NCI-H1105 treated with DMSO at 0.1 percent for 48 hours (cell line): ENCODE measurements around the gene EFHC1.

Source experiments
- DNase-seq: peaks from one replicate; lab custom pipeline; 2025; lab: John Stamatoyannopoulos, UW

Gene EFHC1

DNA sequence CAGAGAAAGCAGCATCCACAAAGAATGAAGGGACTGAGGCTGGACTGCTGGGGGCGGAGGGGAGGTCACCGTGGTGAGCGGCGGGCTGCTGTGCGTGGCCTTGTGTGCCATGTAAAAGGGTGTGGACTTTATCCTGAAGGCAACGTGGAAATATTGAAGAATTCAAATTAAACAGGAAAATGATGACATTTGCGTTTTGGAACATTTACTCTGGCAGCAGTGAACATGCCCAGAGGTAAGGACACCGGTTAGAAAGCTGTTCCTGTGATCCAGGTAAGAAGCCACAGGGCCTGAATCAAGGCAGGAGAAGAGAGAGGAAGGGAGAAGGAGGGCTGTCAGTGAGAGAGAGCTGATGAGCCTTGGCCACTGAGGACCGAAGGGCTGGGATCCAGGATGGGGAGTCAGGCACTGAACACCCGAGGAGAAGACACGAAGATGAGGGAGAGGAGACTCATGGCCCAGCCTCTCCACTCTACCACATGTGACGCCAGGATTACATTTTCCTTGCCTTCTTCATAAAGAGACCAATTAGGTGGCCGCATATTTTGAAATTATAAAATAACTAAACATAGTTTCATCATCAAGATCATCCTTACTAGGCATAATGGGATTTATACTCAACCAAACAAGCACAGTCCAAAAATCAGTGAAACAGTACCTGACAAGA lies 98.3 kb downstream of the EFHC1 start:
- no peak for DNase-seq

DNA sequence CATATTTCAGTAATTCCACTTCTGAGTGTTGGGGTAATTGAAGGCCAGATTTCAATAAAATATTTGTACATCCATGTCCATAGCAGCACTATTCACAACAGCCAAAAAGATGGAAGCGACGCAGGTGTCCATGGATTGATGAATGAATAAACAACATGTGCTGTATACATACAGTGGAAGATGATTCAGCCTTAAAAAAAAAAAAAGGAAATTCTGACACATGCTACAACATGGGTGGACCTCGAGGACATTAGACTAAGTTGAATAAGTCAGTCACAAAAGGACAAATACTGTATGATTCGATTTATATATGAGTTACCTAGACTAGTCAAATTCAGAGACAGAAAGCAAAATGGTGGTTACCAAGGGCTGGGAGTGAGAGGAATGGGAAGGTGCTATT lies 99.5 kb downstream of the EFHC1 start:
- DNase-seq, result no peak

DNA sequence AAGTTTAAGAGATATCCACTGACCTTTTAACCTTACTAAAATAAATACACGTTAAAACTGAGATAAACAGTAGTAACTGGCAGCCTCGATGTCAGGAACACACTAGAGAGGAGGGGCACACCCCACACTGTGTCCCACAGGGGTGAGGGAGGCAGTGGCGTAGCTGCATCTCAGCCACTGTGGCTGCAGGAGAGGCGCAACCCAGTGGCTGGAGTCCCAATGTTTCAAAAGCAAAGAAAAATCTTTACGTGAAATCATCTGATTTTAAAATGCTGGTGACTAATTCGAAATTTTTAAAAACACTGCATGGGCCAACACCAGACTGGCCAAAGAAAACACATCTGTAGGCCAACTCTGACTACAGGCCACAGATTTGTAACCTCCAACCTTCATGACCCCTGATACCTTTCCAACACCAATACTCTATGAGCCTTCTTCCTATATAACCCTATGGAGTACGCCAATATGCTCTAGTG lies 102.0 kb downstream of the EFHC1 start:
- DNase-seq, result no peak

DNA sequence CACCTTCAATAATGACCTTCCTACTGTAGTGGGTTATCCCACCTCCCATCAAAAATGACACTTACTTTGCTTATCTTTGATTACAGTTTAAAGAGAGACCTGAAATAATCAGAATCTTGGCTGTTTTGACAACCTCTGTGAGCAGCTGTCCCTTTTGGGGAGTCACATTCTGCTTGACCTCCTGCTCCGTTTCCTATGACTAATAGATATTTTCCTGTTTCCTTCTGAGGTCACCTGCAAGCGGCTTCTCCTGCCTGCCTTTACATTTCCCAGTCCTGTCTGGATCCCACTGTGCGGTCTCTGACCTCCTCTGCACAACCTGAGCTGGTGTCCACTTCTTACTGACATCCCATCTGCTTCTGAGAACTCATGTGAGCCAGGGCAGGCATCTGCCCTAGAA lies 102.5 kb downstream of the EFHC1 start:
- DNase-seq, result no peak

DNA sequence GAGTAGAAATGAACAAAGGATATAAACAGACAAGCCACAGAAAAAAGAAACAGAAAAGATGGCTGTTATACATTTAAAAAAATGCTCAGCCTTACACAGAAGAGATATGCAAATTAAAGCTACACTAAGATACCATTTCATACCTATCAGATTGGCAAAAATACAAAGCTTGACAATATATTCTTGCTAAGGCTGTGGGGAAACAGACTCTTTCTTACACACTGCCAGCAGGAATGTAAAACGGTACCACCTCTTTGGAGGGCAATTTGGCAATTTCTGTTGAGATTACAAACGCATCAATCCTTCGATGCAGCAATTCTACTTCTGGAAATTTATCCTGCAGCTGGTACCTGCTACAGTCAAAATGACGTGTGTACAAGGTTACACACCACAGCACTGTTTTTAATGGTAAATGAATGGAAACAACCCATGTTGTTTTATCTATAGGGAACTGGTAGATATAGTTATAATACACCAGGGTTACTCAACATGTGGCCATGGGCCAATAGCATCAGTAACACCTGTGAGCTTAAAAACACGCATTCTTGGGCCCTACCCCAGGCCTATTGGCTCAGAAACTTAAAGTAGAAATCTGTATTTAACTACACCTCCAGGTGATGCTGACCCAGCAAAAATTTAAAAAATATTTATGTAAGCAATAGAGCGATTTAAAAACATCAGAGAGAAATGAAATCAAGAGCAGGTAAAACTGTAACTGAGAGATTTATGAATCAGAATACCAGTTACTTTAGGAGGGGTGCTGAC lies 103.4 kb downstream of the EFHC1 start:
- DNase-seq, result peak; percentile 23

DNA sequence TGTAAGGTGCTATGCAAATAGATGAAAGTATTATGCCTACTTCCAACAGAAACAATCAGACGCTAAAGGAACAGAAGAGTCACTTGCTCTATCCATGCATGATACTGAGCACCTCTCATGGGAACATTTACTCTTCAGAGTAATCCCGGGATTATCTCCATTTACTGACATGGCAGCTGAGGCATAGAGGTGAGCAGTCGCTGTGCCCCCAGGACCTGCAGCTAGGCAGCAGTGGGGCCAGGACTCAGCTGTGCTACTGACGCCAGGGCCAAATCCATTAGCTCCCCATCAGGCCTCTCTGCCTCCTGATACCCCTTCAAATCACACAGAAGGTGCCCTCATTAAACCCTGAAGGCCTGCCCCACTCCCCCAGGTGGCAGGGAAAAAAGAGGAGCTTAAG lies 104.8 kb downstream of the EFHC1 start:
- no peak for DNase-seq

DNA sequence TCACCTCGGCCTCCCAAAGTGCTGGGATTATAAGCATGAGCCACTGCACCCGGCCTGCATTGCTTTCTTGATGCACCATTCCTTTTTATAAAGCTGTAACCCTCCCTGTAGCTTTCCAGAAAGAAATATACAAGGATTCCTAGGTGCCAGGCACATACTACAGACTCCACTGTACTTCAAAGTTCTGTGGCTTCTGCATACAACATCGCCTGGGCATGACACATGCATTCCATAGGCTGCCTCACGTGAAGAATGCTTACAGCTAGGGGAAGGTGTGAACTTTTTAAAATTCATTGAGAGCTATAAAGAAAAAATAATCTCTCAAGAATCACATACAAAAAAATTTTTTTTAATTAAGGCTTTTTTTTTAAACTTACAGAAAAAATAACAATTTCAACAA lies 106.5 kb downstream of the EFHC1 start:
- DNase-seq, result no peak

DNA sequence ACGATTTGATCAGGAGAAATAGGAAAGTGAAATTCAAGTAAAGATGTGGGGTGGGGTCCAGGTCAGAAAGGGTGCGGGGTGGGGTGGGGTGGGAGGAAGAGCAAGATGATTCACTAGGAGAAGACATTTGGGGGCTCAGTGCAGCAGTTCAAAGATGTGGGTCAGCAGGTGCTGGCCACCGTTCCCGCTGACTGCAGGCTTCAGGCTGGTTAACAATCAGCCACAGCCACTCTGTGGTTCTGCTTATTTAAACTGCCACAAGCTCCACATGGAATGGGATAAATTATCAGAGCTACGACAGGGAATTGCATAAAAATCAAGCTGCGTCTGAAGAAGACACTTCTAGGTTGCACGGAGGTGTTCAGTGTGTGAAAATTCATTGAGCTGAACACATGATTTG lies 107.3 kb downstream of the EFHC1 start:
- no peak for DNase-seq

DNA sequence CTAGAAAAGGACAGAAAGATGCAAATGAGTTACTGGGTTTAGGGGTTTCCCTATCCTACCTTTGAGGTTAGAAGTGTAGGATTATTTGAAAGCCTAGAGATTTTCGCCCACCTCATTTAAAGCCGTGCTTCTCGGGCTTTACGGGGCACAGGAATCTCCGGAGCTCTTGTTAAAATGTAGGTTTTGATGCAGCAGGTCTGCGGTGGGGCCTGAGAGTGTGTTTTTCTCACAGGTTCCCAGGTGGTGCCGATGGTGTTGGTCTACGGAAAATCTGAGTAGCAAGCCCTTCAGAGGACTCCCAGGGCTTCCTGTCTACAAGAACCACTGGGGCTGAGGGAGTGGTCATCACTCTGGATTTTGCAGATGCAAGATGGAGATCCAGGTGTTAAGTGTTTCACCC lies 109.2 kb downstream of the EFHC1 start:
- no peak for DNase-seq

DNA sequence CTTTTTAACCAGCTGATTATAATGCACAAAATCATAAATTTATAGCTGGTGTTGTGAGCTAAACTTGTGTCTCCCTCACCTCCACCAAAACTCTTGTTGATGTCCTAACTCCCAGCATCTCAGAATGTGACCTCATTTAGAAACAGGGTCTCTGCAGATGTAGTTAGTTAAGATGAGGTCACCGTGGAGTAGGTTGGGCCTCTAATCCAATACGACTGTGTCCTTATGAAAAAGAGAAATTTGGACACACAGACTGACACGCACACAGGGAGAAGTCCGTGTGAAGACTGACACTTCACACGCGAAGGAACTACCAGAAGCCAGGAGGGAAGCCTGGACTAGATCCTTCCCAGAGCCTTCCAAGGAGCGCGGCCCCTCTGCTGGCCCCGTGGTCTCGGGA lies 110.2 kb downstream of the EFHC1 start:
- DNase-seq, result no peak

DNA sequence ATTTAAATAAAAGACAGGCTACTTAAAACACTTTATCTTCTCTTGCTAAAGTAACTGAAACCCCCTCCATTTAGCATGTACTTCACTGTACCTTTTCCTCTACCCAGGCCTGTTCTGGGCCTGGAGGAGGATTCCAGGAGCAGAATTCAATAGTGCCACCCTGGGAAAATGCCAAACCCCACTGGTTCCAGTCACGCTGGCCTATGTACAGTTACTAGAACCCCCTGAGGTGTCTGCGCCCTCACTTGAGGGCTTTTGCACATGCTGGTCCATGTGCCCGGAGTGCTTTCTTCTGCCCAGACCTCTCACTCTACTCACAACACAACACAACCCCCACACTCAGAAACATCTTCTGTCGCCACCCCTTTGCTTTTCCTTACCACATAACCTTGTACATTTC lies 111.3 kb downstream of the EFHC1 start:
- DNase-seq, result no peak

DNA sequence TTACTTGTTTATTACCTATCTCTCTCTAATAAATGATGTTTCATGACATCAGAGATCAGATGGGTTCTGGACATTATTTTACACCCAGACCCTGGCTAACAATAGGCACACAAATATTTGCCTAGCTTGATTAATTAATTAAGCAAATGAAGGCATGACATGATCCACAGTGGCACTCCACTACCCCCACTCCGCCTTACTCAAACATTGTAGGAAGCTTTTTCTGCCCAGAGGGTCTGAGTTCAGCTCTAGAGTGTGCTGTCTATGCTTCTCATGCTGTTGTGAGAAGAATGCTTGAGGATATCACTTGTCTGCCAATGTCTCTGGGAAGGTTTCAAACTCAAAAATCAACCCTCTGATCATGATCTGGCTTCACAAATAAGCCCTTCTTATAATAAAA lies 111.7 kb downstream of the EFHC1 start:
- no peak for DNase-seq

DNA sequence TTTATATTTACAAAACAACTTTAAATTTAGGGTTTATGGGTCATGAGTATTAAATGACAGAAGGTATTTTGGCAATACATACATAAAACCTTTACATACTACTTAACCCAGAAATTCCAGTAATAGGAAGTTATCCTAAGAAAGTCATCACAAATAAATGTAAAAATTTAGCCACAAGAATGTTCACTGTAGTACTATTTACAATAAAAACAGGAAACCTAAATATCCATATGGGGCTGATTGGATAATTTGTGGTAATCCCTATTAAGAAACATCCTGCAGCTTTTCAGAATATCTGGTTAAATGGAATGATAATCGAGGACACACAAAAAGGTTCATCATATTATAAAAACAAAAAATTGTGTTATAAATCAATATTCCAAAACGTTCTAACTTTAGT lies 112.3 kb downstream of the EFHC1 start:
- no peak for DNase-seq

DNA sequence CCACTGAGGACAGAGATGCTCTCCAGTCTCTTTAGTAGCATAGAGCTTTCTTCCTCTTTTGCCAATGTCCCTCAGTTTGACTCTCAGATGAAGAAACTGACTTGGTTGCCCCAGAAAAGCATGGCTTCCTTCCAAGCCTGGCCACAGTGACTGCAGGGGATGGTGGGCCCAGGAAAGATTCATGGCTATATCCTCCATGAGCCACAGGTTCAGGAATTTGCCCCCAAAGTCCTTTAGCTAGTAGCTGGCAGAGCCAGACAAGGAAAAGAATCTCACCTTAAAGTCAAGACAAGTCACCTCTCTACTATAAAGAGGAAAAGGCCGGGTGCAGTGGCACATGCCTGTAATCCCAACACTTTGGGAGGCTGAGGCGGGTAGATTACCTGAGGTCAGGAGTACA lies 113.3 kb downstream of the EFHC1 start:
- DNase-seq, result no peak

DNA sequence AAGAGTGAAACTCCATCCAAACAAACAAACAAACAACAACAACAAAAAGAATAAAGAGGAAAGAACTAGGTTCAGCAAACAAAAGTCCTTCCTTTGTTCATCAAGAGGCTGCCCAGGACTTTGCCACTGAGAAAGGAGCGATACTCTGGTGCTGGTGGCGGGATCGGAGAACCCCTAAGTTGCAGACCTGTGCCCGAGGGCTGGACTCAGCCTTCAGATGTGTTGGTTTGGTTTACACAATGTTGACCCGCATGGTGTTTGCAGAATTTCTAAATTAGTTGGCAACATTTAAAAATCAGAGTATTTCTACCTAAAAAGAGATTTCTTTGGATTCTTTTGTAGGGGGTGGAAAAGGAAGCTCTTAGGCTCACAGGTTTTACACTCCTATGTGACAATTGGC lies 114.2 kb downstream of the EFHC1 start:
- no peak for DNase-seq

DNA sequence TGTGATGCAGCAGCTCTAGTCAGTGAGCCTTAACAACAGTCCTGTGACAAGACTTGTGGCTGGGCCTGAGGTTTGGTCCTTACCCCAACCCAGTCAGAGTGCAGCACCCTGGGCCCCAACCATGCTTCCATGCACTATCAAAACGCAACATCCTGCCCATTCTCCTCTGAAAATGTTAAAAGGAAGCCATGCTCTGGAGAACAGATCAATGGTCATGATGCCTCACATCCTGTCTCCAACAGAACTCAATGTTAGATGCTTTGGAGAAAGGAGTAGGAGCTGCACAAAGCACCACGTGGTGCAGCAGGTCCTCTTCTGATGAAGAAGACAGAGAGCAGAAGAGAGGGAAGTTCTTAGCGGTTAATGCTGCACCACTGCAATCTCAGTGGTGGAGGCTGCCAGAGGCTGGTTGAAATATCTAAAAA lies 114.8 kb downstream of the EFHC1 start:
- no peak for DNase-seq

DNA sequence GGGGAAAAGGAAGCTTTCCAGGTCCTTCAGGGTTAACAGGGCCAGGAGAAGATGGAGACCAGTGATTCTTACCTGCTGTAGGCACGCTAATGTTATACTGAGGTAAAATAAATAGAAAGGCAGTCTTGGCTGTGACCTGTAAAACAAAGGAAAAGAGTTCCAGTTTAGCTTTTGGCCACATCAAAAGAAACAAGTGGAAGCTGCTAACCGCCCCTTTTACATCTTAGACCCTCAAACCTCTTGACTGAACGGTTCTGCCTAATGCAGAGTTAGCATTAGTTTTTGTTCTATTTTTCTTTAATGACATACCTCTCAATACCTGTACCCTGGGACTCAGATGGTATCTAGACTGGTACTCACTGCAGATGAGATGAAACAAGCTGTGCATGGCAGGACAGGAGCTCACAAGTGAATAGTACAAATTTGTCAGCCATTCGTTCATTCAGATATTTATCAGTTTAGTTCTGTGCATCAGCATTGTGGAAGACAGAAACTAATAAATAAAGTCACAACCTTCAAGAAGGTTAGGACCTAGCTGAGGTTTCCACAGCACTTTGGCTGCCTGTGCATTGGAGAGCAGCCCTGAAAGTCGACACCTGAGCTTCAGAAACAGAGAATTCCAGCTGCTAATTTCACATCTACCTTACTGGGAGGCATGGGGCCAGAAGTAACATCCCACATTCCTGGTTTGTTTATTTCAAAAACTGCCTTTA lies 115.7 kb downstream of the EFHC1 start:
- DNase-seq, result no peak

DNA sequence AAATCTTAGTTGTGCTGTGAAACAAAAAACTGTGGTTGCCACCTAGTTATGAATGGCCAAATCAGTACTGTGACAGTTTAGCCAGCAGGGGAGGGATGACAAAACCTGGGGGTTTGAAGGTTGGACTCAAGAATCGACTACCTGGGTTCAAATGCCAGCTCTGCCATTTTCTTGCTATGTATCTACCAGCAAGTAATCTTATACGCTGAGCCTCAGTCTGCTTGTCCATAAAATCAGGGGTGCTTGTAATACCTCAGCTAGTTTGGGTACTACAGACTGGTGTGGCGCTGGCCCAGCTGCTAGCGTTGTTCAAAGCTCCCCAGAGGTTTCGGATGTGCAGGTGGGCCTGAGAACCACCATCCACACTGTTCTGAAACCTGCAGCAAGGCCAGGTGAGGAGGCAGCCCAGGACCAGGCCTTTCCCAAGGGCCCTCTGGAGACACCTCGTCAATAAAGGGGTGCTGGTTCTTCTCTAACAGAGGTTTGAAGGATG lies 116.3 kb downstream of the EFHC1 start:
- no peak for DNase-seq

DNA sequence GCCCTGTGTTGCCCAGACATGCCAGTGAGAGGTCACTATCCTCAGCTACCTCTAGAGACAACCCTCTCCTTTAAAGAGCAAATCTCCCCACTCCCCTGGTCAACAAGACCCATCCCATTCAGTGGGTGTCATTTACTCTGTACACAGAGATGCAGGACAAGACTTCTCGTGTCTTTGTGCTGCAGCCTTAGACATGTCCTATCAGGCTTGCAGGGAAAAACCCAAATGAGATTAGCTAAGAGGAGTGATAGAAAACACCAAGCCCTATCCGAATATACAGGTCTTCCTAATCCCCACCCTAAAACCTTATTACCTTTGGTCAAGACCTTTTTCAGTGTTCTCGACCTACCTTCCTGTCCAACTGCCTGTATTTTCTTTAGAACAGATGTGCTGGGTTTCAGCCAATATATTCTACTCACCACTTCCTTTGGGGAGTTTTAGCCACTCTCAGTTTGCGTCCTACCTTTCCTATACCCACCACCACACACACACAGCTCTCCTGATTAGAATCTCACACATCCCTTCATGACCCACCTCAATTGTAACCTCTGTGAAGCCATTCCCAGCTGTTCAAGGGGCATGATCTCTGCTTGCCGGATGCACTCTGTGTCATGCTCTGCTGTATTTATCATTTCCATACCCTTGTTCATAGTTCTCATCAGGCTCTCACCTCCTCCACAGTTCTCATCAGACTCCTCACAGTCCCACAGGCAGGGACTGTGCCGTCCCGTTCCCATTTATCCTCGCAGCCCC lies 117.0 kb downstream of the EFHC1 start:
- DNase-seq, result no peak

DNA sequence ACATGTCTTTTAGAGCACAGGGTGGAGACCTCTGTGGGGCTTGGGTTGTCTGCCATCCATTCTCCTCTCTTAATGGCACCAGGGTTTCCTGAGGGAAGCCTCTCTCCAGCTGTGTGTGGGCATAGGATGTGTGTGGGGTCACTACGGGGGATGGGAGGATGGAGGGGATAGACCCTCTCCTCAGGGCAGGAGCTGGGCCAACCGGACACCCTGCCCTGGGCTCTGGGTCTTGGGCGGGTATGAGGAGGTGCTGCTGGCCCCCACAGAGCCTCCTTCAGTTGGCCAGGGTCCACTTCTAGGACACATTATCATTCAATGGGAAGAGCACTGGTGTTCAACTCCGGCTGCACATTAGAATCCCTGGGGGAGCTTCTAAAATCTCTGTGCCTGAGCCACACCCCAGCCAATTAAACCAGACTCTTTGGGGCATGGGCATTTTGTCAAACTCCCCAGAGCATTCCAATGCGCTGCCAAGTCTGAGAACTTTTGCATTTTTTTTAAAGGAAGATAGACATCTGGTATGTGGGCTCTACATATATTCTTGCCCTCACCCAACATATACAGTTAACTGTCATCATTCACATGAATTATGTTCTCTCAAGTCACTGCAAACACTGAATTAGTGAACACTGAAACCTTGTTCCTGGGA lies 118.2 kb downstream of the EFHC1 start:
- no peak for DNase-seq

DNA sequence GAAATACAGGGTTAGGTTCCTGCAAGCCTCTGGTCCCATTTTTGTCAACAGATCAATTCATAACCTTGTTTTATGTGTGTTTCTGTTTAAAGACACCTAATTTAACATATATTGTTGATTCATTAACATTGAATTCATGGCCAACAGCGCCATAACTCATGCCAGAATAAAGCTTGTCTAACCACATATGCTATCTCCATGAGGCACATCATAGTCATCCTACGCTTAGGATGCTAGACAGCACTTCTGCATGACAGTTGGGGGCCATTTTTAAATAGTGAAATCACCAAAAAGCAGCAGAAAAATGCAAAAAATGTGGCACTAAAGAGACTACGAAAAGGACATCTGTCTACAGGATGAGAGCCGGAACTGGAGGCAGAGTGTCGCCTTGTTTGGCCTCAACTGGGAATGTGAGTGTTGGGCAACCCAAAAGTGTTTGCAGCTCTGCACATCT lies 118.8 kb downstream of the EFHC1 start:
- no peak for DNase-seq

DNA sequence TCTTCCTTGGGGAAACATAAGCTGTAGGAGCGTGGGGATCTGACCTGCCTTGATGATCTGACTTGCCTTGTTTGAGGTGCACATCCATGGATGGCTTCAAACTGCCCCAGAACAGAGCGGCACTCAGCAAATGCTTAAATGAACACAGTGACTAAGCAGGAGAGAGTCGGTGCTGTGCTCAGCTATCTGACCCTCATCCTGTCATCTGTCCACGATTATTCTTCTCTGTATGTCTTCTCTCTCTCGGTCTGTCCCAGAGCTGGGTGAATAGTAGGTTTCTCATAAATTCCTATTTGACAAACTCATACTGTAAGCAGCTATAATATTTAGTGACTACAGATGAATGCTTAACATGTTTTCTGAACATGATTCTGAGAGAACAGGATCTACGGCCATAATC lies 119.5 kb downstream of the EFHC1 start:
- no peak for DNase-seq
